Natural killer cell (primary cell): Measurements from ENCODE around the gene KRCC1. TPM values are rescaled to one million over a fixed set of nuclear protein-coding genes. Genes with fewer than 3 reads are reported as not detected.
A peak's percentile ranks its signal among the peaks of the same experiment; 100 is the strongest.

ENCODE experiments used
- ATAC-seq, 3 donors: fragments of 150-1000 bp in 2 of 3; fragments of 200-7000 bp in 1 of 3; cut with Tn5 transposase; 1 replicate in 1 of 3; 2 replicates in 2 of 3; pipeline ENCODE4 v1.10.0; 2021; ENCODE audit warnings: mild to moderate bottlenecking in 2 of 3, moderate library complexity in 2 of 3
- DNase-seq, 2 donors: peaks; one replicate each; pipeline versions ENCODE4 v3.0.0 to v3.0.0-alpha.2; 2013 to 2021; ENCODE audit warnings: mixed read lengths in 1 of 2
- H3K27ac ChIP-seq: one replicate; pipeline ENCODE4 v1.5.1; 2013; ENCODE audit warnings: mild to moderate bottlenecking, low read length
- H3K27me3 ChIP-seq: one replicate; pipeline ENCODE4 v1.6.1; 2013; ENCODE audit warnings: low read length; ENCODE audit not compliant: control insufficient read depth, insufficient read depth
- H3K36me3 ChIP-seq: one replicate; pipeline ENCODE4 v1.6.1; 2013; ENCODE audit warnings: low read length; ENCODE audit not compliant: control insufficient read depth, insufficient read depth
- H3K4me1 ChIP-seq: one replicate; pipeline ENCODE4 v1.6.1; 2013; ENCODE audit warnings: low read length; ENCODE audit not compliant: control insufficient read depth, insufficient read depth
- H3K4me3 ChIP-seq: one replicate; pipeline ENCODE4 v1.5.1; 2013; ENCODE audit warnings: low read length
- H3K9me3 ChIP-seq: one replicate; pipeline ENCODE4 v1.6.1; 2013; ENCODE audit warnings: low read length; ENCODE audit not compliant: control insufficient read depth, insufficient read depth
- H3K27ac Mint-ChIP-seq, 2 donors: one replicate each; pipeline ENCODE4 v1.8.0; 2022; ENCODE audit warnings: mild to moderate bottlenecking in 2 of 2, mixed read lengths in 2 of 2, moderate library complexity in 1 of 2
- H3K27me3 Mint-ChIP-seq, 2 donors: one replicate each; pipeline ENCODE4 v1.8.0; 2022; ENCODE audit warnings: low read depth in 2 of 2, mixed read lengths in 2 of 2
- H3K36me3 Mint-ChIP-seq: one replicate; pipeline ENCODE4 v1.8.0; 2022; ENCODE audit warnings: mixed read lengths
- H3K4me1 Mint-ChIP-seq, 2 donors: one replicate each; pipeline ENCODE4 v1.8.0; 2022; ENCODE audit warnings: mixed read lengths in 2 of 2
- H3K4me3 Mint-ChIP-seq: one replicate; pipeline ENCODE4 v1.8.0; 2022; ENCODE audit warnings: mild to moderate bottlenecking, moderate library complexity, mixed read lengths
- H3K9me3 Mint-ChIP-seq, 2 donors: one replicate each; pipeline ENCODE4 v1.8.0; 2022; ENCODE audit warnings: mixed read lengths in 2 of 2
- CTCF ChIP-seq: fragments of 200-600 bp; IDR thresholded peaks from one replicate; pipeline ENCODE4 v1.8.0; 2022; ENCODE audit warnings: antibody characterized with exemption
- WGBS: methylation state at CpG from one replicate; pipeline ENCODE4 v1.1.7; 2013; ENCODE audit warnings: missing lambda C conversion rate; ENCODE audit not compliant: insufficient coverage; 5-methylcytosine and 5-hydroxymethylcytosine counted together
- intact Hi-C: fragments of 100-400 bp; cut with micrococcal nuclease; formaldehyde crosslinking; loops from one replicate; pipeline ENCODE4 v1.14.2; 2022
- total RNA-seq, 4 donors: library from RNA; stranded (reverse); fragments of 120-200 nt in 1 of 4; gene quantifications; one replicate each; pipeline versions ENCODE4 v1.2.3 to v1.2.4, GENCODE V29; 2013 to 2022

The KRCC1 gene
- total RNA-seq, 3 donors from 2014 or later (not counting 1 experiment from before 2014, with no cell fraction given) = 9.0 to 17.0 (median 10.5) TPM

- H3K27me3 Mint-ChIP-seq = no peaks in the 10 kb centered on the region
- peaks cover 16% of the 10 kb centered on the region for H3K4me1 ChIP-seq
- intact Hi-C loops = loop anchor here (1.0 to 2.0 kb wide), 2 partner anchors 39 to 1614 kb away; partner anchors contain the start of genes KDM3A and RNU2-63P
- no peak for TF ChIP-seq CTCF
- H3K36me3 ChIP-seq = no peaks in the 10 kb centered on the region
- H3K4me3 ChIP-seq = peak overlapping the region; percentile 65
- no peaks in the 10 kb centered on the region for H3K9me3 Mint-ChIP-seq
- H3K27ac ChIP-seq = peak overlapping the region; percentile 87
- no peak for ATAC-seq
- H3K36me3 Mint-ChIP-seq = no peaks in the 10 kb centered on the region
- H3K9me3 ChIP-seq = no peaks in the 10 kb centered on the region
- H3K4me1 Mint-ChIP-seq = peaks cover 41 to 47% of the 10 kb centered on the region in 2 donors
- H3K27me3 ChIP-seq = no peaks in the 10 kb centered on the region
- WGBS = 27% methylated on average over 25 of the region's 25 CpGs
- H3K4me3 Mint-ChIP-seq = peak overlapping the region; percentile 94
- peak in 1 of 2 donors; percentile 41 for DNase-seq
- peak overlapping the region; percentile 90 to 99 for H3K27ac Mint-ChIP-seq
These were observed 707 bp downstream of the KRCC1 start for GRCh38 chr2:88054782-88055370.

- Histone ChIP-seq H3K36me3 (peaks cover 1% of the 10 kb centered on the region), H3K4me3 (peak overlapping the region; percentile 65), H3K27me3 (no peaks in the 10 kb centered on the region), H3K9me3 (no peaks in the 10 kb centered on the region), H3K27ac (peak overlapping the region; percentile 87), H3K4me1 (peaks cover 16% of the 10 kb centered on the region)
- H3K4me3 Mint-ChIP-seq = peak overlapping the region; percentile 94
- no peak for ATAC-seq
- DNase-seq = peak in 1 of 2 donors; percentile 19
- intact Hi-C loops = loop anchor here (2.0 kb wide), 1 partner anchor 1613 kb away; the partner anchor contains the start of gene KDM3A
- TF ChIP-seq CTCF = no peak
- no peaks in the 10 kb centered on the region for H3K36me3 Mint-ChIP-seq
- H3K27ac Mint-ChIP-seq = peak overlapping the region; percentile 90 to 99
- WGBS = 63% methylated on average over 9 of the region's 10 CpGs
- H3K27me3 Mint-ChIP-seq = no peaks in the 10 kb centered on the region
- H3K9me3 Mint-ChIP-seq = no peaks in the 10 kb centered on the region
- peaks cover 41 to 49% of the 10 kb centered on the region in 2 donors for H3K4me1 Mint-ChIP-seq
These were observed 1.4 kb downstream of the KRCC1 start for GRCh38 chr2:88053934-88054781.

GRCh38 chr2:88053296-88053695 is 2.3 kb downstream of the KRCC1 start:
- intact Hi-C loops = no loop called here

More at GRCh38 chr2:88053296-88053695, 2.3 kb downstream of the KRCC1 start:
- H3K36me3 ChIP-seq = peaks cover 2% of the 10 kb centered on the region
- Mint-ChIP-seq H3K4me3 (peak overlapping the region; percentile 94), H3K36me3 (no peaks in the 10 kb centered on the region), H3K27me3 (no peaks in the 10 kb centered on the region), H3K4me1 (peaks cover 41 to 49% of the 10 kb centered on the region in 2 donors), H3K9me3 (no peaks in the 10 kb centered on the region), H3K27ac (peak overlapping the region; percentile 90 to 99)
- no peak for TF ChIP-seq CTCF
- H3K4me3 ChIP-seq = no peak overlapping the region
- ATAC-seq (no peak), DNase-seq (no peak)
- no peaks in the 10 kb centered on the region for H3K9me3 ChIP-seq
- H3K27ac ChIP-seq = peak overlapping the region; percentile 9
- H3K27me3 ChIP-seq = no peaks in the 10 kb centered on the region
- 44% methylated on average over 1 of the region's 1 CpG for WGBS
- peaks cover 16% of the 10 kb centered on the region for H3K4me1 ChIP-seq
